ENCODE results near the gene ULBP3.
"Not testable (repeated sequence)": the region's sequence is repeated elsewhere in the genome, so short reads cannot be mapped to it uniquely, and the experiment has no call there.

The ULBP3 gene

DNA sequence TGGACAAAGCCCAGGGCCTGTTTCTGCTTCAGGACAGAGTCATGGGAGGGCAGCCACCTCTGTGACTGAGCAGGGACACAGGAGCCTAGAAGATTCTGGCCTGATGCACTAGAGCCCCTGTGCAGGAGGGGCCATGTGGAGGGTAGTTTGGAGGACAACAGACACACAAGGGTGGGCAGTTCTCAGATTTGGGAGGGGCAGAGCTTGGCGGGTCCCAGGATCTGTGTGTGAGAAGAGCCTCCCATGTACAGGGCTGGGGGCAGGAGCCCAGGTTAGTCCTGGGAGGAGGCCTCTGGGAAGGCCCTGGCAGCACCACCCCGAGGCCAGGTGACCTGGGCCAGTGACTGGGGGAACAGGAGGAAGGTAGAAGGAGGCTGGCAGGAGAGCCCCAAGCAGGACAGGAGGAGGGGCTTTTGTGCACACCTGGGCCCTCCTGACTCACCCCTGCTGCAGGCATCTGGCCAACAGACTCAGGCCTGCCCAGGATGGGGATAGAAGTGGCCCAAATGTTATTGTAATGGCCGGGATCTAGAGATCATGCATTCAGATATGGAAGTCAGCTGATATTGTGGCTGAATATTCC lies 1.4 kb upstream of the ULBP3 start:
- in situ Hi-C loops (cut with HindIII; ENCODE audit: low pct_unique_long_range_greater_than_20kb, low sequenced_read_pairs): no loop called here
- TF ChIP-seq JUND (IDR thresholded peaks at IDR 0.05; ENCODE audit: low read depth): no peak
- no peak for DNase-seq (ENCODE audit: low read depth in 1 of 2, low spot score in 1 of 2)

DNA sequence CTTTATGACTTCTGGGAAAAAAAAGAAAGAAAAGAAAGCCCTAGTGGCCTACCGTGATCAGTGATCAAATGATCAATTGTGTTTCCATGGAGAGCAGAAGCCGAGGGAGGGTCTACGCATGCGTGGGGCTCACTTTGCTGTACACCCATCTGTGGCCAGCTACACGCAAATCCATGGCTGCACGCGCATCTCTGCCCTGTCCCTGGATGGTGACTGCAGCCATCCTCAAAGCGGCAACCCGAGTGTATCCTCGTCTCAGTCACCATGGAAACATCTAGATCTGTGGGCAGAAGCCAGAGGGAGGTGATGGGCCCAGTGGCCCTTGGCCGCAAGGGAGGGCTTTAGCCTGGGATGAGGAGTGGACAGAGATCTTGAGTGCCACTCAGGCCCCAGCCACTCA lies 785 bp upstream of the ULBP3 start:
- no peak for TF ChIP-seq JUND (IDR thresholded peaks at IDR 0.05; ENCODE audit: low read depth)
- in situ Hi-C loops (cut with HindIII; ENCODE audit: low pct_unique_long_range_greater_than_20kb, low sequenced_read_pairs): no loop called here
- DNase-seq (ENCODE audit: low read depth in 1 of 2, low spot score in 1 of 2): no peak

DNA sequence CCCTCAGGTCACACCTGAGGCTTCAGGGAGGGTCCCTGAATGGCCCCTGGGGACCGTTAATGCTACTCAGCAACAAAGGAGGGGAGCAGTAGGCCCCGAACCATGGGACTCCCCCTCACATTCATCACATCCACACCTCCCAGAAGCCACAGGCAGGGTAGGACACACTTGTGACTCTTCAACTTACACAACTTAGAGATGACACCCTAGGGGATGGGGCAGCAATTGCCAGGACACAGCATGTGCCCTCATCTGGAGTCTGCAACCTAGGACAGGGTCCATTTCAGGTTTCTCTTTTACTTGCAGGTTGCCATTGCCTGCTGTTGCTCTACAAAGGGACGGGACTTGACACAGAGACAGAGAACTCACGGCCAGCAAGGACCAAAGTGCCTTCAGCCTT lies 770 bp downstream of the ULBP3 start:
- in situ Hi-C loops (cut with HindIII; ENCODE audit: low pct_unique_long_range_greater_than_20kb, low sequenced_read_pairs): no loop called here
- TF ChIP-seq JUND (IDR thresholded peaks at IDR 0.05; ENCODE audit: low read depth): no peak
- DNase-seq (ENCODE audit: low read depth in 1 of 2, low spot score in 1 of 2): no peak

DNA sequence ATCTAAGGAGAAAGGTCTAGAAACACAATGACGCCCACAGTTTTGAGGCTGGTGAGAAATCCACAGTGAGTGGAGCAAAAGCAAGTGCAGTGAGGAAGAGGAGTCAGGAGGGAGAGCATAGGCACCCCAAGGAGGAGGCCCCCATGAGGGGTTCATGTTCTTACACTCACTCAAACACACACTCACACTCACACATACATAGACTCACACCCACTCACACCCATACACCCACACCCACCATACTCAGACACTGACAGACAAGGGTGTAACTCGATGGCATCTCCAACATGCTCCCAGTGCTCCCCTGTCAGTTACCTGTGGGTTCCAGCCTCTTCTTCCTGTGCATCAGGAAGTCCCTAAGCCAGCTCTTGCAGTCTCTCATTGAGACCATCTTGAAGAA lies 3.8 kb downstream of the ULBP3 start:
- in situ Hi-C loops (cut with HindIII; ENCODE audit: low pct_unique_long_range_greater_than_20kb, low sequenced_read_pairs): no loop called here
- no peak for TF ChIP-seq JUND (IDR thresholded peaks at IDR 0.05; ENCODE audit: low read depth)
- DNase-seq (ENCODE audit: low read depth in 1 of 2, low spot score in 1 of 2): no peak

GRCh38 chr6:150063640-150064039 lies 5.3 kb downstream of the ULBP3 start:
- in situ Hi-C loops (cut with HindIII; ENCODE audit: low pct_unique_long_range_greater_than_20kb, low sequenced_read_pairs): no loop called here
- no peak for TF ChIP-seq JUND (IDR thresholded peaks at IDR 0.05; ENCODE audit: low read depth)
- DNase-seq (ENCODE audit: low read depth in 1 of 2, low spot score in 1 of 2): no peak

- DNase-seq (ENCODE audit: low read depth in 1 of 2, low spot score in 1 of 2); in situ Hi-C loops (cut with HindIII; ENCODE audit: low pct_unique_long_range_greater_than_20kb, low sequenced_read_pairs): not testable (repeated sequence)
Measured at GRCh38 chr6:150059973-150060372, 8.9 kb downstream of the ULBP3 start.

DNA sequence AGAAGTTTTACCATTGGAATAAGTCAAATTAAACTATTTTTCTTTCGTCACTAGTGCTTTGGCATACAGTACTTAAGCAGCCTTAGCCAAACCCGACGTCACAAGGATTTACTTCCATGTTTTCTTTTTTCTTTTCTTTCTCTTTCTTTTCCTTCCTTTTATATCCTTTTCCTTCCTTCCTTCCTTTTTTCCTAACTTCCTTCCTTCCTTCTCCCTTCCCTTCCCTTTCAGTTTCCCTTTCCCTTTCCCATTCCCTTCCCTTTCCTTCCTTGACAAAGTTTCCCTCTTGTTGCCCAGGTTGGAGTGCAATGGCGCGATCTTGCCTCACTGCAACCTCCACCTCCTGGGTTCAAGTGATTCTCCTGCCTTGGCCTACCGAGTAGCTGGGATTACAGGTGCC lies 9.9 kb downstream of the ULBP3 start:
- in situ Hi-C loops (cut with HindIII; ENCODE audit: low pct_unique_long_range_greater_than_20kb, low sequenced_read_pairs): no loop called here
- no peak for TF ChIP-seq JUND (IDR thresholded peaks at IDR 0.05; ENCODE audit: low read depth)
- DNase-seq (ENCODE audit: low read depth in 1 of 2, low spot score in 1 of 2): no peak

DNA sequence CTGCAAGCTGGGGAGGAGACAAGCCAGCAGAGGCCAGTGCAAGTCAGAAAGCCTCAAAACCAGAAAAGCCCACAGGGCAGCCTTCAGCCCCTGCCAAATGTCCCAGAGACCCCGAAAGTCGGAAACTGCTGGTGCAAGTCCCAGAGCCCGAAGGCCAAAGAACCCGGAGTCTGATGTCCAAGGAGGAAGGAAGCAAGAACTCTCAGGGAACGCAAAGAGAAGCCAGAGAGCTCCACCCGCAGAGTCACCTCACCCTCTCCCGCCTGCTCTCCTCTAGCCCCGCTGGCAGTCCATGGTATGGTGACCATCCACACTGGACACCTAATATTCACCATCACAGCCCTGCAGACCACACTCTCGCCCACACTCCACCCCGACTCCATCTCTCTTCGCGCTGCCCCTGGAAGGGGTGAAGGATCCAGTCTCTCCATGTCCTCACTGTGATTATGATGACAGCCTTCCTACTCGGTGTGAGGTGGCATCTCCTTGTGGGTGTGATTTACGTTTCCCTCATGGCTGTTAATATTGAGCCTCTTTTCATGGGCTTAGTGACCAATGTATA lies 10.6 kb downstream of the ULBP3 start:
- no peak for DNase-seq (ENCODE audit: low read depth in 1 of 2, low spot score in 1 of 2)
- TF ChIP-seq JUND (IDR thresholded peaks at IDR 0.05; ENCODE audit: low read depth): no peak
- in situ Hi-C loops (cut with HindIII; ENCODE audit: low pct_unique_long_range_greater_than_20kb, low sequenced_read_pairs): no loop called here

- no peak for TF ChIP-seq JUND (IDR thresholded peaks at IDR 0.05; ENCODE audit: low read depth)
- in situ Hi-C loops (cut with HindIII; ENCODE audit: low pct_unique_long_range_greater_than_20kb, low sequenced_read_pairs): no loop called here
- no peak for DNase-seq (ENCODE audit: low read depth in 1 of 2, low spot score in 1 of 2)
Measured at GRCh38 chr6:150057501-150057951, 11.4 kb downstream of the ULBP3 start.

DNA sequence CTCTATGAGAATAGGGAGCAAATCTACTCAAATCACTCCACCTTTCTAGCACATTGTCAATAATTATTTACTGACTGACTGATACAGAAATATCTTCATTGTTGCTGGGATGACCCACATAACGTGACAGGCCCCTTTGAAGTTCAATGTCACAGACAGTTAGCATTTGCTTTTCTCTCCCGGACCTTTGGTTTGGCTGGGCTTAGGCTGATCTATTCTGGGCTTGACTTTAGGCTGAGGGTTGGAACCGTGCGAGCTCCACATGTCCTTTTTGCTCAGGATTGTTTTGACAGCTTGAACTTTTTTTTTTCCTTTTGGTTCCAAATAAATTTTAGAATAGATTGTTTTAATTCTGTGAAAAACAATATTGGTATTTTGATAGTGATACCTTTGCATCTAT lies 12.0 kb downstream of the ULBP3 start:
- TF ChIP-seq JUND (IDR thresholded peaks at IDR 0.05; ENCODE audit: low read depth): no peak
- no peak for DNase-seq (ENCODE audit: low read depth in 1 of 2, low spot score in 1 of 2)
- in situ Hi-C loops (cut with HindIII; ENCODE audit: low pct_unique_long_range_greater_than_20kb, low sequenced_read_pairs): no loop called here

DNA sequence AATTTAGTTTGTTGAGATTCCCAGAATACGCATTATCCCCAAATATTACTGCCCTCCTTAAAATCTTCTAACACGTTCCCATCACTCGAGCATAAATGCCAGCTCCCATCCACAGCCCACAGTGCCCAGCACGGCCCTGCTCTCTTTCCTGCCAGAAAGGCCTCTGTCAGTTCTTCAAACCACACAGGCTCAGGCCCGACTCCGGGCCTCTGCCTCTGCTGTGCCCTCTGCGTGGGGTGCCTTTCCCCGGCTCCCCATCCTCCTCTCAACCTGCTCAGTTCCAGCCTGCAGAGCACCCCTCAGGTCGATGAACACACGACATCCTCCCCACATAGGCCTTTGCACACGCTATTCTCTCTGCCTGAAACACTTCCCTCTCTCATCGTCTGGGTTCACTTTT lies 12.8 kb downstream of the ULBP3 start:
- in situ Hi-C loops (cut with HindIII; ENCODE audit: low pct_unique_long_range_greater_than_20kb, low sequenced_read_pairs): no loop called here
- no peak for DNase-seq (ENCODE audit: low read depth in 1 of 2, low spot score in 1 of 2)
- no peak for TF ChIP-seq JUND (IDR thresholded peaks at IDR 0.05; ENCODE audit: low read depth)

DNA sequence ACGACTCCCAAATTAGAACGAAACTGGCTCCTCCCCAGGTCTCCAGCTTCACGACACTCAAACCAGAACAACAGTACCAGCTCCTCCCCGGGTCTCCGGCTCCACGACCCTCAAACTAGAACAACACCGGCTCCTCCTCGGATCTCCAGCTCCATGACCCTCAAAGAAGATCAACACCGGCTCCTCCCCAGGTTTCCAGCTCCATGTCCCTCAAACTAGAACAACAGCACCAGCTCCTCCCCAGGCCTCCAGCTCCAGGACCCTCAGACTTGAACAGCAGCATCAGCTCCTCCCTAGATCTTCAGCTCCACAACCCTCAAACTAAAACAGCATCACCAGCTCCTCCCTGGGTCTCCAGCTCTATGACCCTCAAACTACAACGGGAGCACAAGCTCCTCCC lies 13.8 kb downstream of the ULBP3 start:
- DNase-seq (ENCODE audit: low read depth in 1 of 2, low spot score in 1 of 2): no peak
- no peak for TF ChIP-seq JUND (IDR thresholded peaks at IDR 0.05; ENCODE audit: low read depth)
- in situ Hi-C loops (cut with HindIII; ENCODE audit: low pct_unique_long_range_greater_than_20kb, low sequenced_read_pairs): no loop called here

- no peak for TF ChIP-seq JUND (IDR thresholded peaks at IDR 0.05; ENCODE audit: low read depth)
- no peak for DNase-seq (ENCODE audit: low read depth in 1 of 2, low spot score in 1 of 2)
- in situ Hi-C loops (cut with HindIII; ENCODE audit: low pct_unique_long_range_greater_than_20kb, low sequenced_read_pairs): no loop called here
Measured at GRCh38 chr6:150053450-150053849, 15.5 kb downstream of the ULBP3 start.

GRCh38 chr6:150050846-150051245 lies 18.1 kb downstream of the ULBP3 start:
- no peak for TF ChIP-seq JUND (IDR thresholded peaks at IDR 0.05; ENCODE audit: low read depth)
- no peak for DNase-seq (ENCODE audit: low read depth in 1 of 2, low spot score in 1 of 2)
- in situ Hi-C loops (cut with HindIII; ENCODE audit: low pct_unique_long_range_greater_than_20kb, low sequenced_read_pairs): no loop called here
